CD14-positive monocyte (primary cell): Measurements from ENCODE around the gene SLC16A12. TPM values are rescaled to one million over a fixed set of nuclear protein-coding genes. Genes with fewer than 3 reads are reported as not detected.
"Not testable (repeated sequence)": the region's sequence is repeated elsewhere in the genome, so short reads cannot be mapped to it uniquely, and the experiment has no call there.

ENCODE experiments used
- DNase-seq, 3 donors: peaks; one replicate each; pipeline ENCODE4 v3.0.0-alpha.2; 2011 to 2022
- H2AFZ ChIP-seq: 2 replicates; pipeline ENCODE4 v1.6.0; 2012; ENCODE audit warnings: mild to moderate bottlenecking, low read depth, low read length, inconsistent platforms; ENCODE audit not compliant: insufficient read depth, poor library complexity, severe bottlenecking
- H3K27ac ChIP-seq, 2 donors: 1 replicate in 1 of 2; 2 replicates in 1 of 2; pipeline ENCODE4 v1.5.1; 2012 to 2013; ENCODE audit warnings: low read length in 2 of 2, control low read depth in 1 of 2, inconsistent platforms in 1 of 2, low read depth in 1 of 2, mild to moderate bottlenecking in 1 of 2
- H3K27me3 ChIP-seq, 2 donors: one replicate each; pipeline versions ENCODE4 v1.6.0 to v1.6.1; 2011 to 2013; ENCODE audit warnings: low read length in 2 of 2; ENCODE audit not compliant: control insufficient read depth in 2 of 2, insufficient read depth in 2 of 2
- H3K36me3 ChIP-seq, 2 donors: replicated peaks in 1 of 2; 1 replicate in 1 of 2; 2 replicates in 1 of 2; pipeline versions ENCODE4 v1.5.1 to v1.6.1; 2012 to 2013; ENCODE audit warnings: low read length in 2 of 2, control low read depth in 1 of 2, inconsistent platforms in 1 of 2, mild to moderate bottlenecking in 1 of 2; ENCODE audit not compliant: insufficient read depth in 2 of 2, control insufficient read depth in 1 of 2
- H3K4me1 ChIP-seq, 2 donors: 1 replicate in 1 of 2; 2 replicates in 1 of 2; pipeline versions ENCODE4 v1.5.1 to v1.6.1; 2012 to 2013; ENCODE audit warnings: low read length in 2 of 2, control low read depth in 1 of 2, inconsistent platforms in 1 of 2, mild to moderate bottlenecking in 1 of 2, moderate library complexity in 1 of 2; ENCODE audit not compliant: insufficient read depth in 2 of 2, control insufficient read depth in 1 of 2
- H3K4me2 ChIP-seq: replicated peaks from 2 replicates; pipeline ENCODE3; 2012; ENCODE audit warnings: low read length, moderate library complexity, mild to moderate bottlenecking; ENCODE audit not compliant: poor library complexity, severe bottlenecking; ENCODE audit errors: extremely low read depth
- H3K4me3 ChIP-seq, 3 experiments: fragments of 200-600 bp in 1 of 3; sonication (generic) in 1 of 3; replicated peaks in 1 of 3; 1 replicate in 2 of 3; 2 replicates in 1 of 3; pipeline ENCODE4 v1.5.1; 2011 to 2013; ENCODE audit warnings: low read length in 3 of 3, mild to moderate bottlenecking in 3 of 3, control low read depth in 2 of 3, low read depth in 2 of 3, inconsistent platforms in 1 of 3, moderate library complexity in 1 of 3
- H3K79me2 ChIP-seq: 2 replicates; pipeline ENCODE4 v1.6.0; 2012; ENCODE audit warnings: mild to moderate bottlenecking, control low read depth, inconsistent platforms, low read length, moderate library complexity; ENCODE audit not compliant: insufficient read depth
- H3K9ac ChIP-seq: 2 replicates; pipeline ENCODE4 v1.6.0; 2017; ENCODE audit warnings: low read length, mild to moderate bottlenecking; ENCODE audit not compliant: insufficient read depth, poor library complexity, severe bottlenecking
- H3K9me3 ChIP-seq, 2 donors: replicated peaks in 1 of 2; 1 replicate in 1 of 2; 2 replicates in 1 of 2; pipeline versions ENCODE4 v1.5.1 to v1.6.1; 2012 to 2013; ENCODE audit warnings: low read length in 2 of 2, control low read depth in 1 of 2; ENCODE audit not compliant: control insufficient read depth in 1 of 2, insufficient read depth in 1 of 2
- H4K20me1 ChIP-seq: 2 replicates; pipeline ENCODE4 v1.6.0; 2012; ENCODE audit warnings: mild to moderate bottlenecking, low read length, control low read depth, moderate library complexity; ENCODE audit not compliant: insufficient read depth
- H3K27ac Mint-ChIP-seq, 7 donors: one replicate each; pipeline ENCODE4 v1.8.0; 2020; ENCODE audit warnings: mild to moderate bottlenecking in 7 of 7, mixed read lengths in 7 of 7, moderate library complexity in 6 of 7, inconsistent platforms in 2 of 7
- H3K27me3 Mint-ChIP-seq, 3 donors: one replicate each; pipeline ENCODE4 v1.8.0; 2021 to 2022; ENCODE audit warnings: low read depth in 3 of 3, mild to moderate bottlenecking in 3 of 3, mixed read lengths in 3 of 3, moderate library complexity in 3 of 3, inconsistent platforms in 1 of 3
- H3K36me3 Mint-ChIP-seq, 2 donors: one replicate each; pipeline ENCODE4 v1.8.0; 2020; ENCODE audit warnings: mixed read lengths in 2 of 2, inconsistent platforms in 1 of 2, mild to moderate bottlenecking in 1 of 2
- H3K4me1 Mint-ChIP-seq: one replicate; pipeline ENCODE4 v1.8.0; 2020; ENCODE audit warnings: mild to moderate bottlenecking, mixed read lengths
- H3K4me3 Mint-ChIP-seq, 2 donors: one replicate each; pipeline ENCODE4 v1.8.0; 2020; ENCODE audit warnings: mild to moderate bottlenecking in 2 of 2, mixed read lengths in 2 of 2, moderate library complexity in 1 of 2
- H3K9me3 Mint-ChIP-seq, 7 donors: one replicate each; pipeline ENCODE4 v1.8.0; 2020 to 2022; ENCODE audit warnings: mixed read lengths in 7 of 7, mild to moderate bottlenecking in 6 of 7, moderate library complexity in 6 of 7, inconsistent platforms in 2 of 7
- CTCF ChIP-seq: fragments of 200-600 bp; IDR thresholded peaks from one replicate; pipeline ENCODE4 v1.8.0; 2022; ENCODE audit warnings: antibody characterized with exemption, mild to moderate bottlenecking
- WGBS: methylation state at CpG from one replicate; pipeline ENCODE4 v1.1.5; 2013; ENCODE audit warnings: missing lambda C conversion rate; ENCODE audit not compliant: insufficient coverage; 5-methylcytosine and 5-hydroxymethylcytosine counted together
- intact Hi-C, 2 donors: fragments of 100-400 bp; cut with micrococcal nuclease; formaldehyde crosslinking; loops; one replicate each; pipeline versions ENCODE4 v1.15.0 to v1.15.1; 2023
- polyA plus RNA-seq, 3 donors: library from polyadenylated mRNA; depleted of rRNA in 1 of 3; unstranded in 2 of 3; stranded (reverse) in 1 of 3; fragments of 300-500 nt in 2 of 3; fragments of >200 nt in 1 of 3; fragmentation: Illumina TruSeq in 2 of 3; gene quantifications; 1 replicate in 2 of 3; 2 replicates in 1 of 3; pipeline ENCODE4 v1.2.3, GENCODE V29; 2012 to 2021

The SLC16A12 gene
- polyA plus RNA-seq, 3 donors: 0.04 TPM; not detected in 2

DNA sequence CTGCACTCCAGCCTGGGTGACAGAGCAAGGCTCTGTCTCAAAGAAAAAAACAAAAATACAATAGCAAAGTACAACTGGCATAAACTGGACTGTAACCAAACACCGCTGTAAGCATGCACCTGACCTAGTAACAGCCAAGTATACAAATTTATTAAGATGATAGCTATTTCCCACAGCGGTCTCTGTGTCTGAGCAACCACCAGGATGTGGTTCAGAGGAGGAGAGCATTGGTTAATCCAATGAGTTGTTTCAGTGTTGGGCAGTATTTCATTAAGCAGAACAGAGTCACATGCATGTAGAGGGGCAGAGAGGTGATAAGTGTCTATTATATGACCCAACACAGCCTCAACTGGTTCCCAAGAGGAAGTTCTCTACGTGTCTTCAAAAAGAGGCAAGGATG is 4.0 kb downstream of the SLC16A12 start:
- no peaks in the 10 kb centered on the region for H3K9me3 ChIP-seq
- intact Hi-C loops: no loop called here
- Mint-ChIP-seq H3K4me3 (peak overlapping the region in 1 of 2 donors; percentile 40), H3K27ac (no peak overlapping the region), H3K9me3 (peaks cover 0 to 12% (median 5%) of the 10 kb centered on the region in 7 donors), H3K4me1 (peaks cover 2% of the 10 kb centered on the region), H3K36me3 (peaks cover 0 to 2% of the 10 kb centered on the region in 2 donors), H3K27me3 (peaks cover 49 to 63% (median 51%) of the 10 kb centered on the region in 3 donors)
- H4K20me1 ChIP-seq: no peaks in the 10 kb centered on the region
- no peaks in the 10 kb centered on the region for H3K4me1 ChIP-seq
- H3K27ac ChIP-seq: no peak overlapping the region
- TF ChIP-seq CTCF: no peak
- 40% methylated on average over 1 of the region's 3 CpGs for WGBS
- no peak overlapping the region for H2AFZ ChIP-seq
- H3K9ac ChIP-seq: no peak overlapping the region
- H3K27me3 ChIP-seq: peaks cover 44 to 55% of the 10 kb centered on the region in 2 donors
- H3K4me3 ChIP-seq: no peak overlapping the region
- H3K79me2 ChIP-seq: no peaks in the 10 kb centered on the region
- DNase-seq: no peak
- no peak overlapping the region for H3K4me2 ChIP-seq
- no peaks in the 10 kb centered on the region for H3K36me3 ChIP-seq

- H3K27me3 ChIP-seq: peaks cover 30 to 40% of the 10 kb centered on the region in 2 donors
- H3K9me3 Mint-ChIP-seq, H3K4me1 Mint-ChIP-seq, H3K4me3 ChIP-seq, H3K4me1 ChIP-seq, H3K27ac ChIP-seq, H3K9me3 ChIP-seq, H3K4me2 ChIP-seq, H3K79me2 ChIP-seq, intact Hi-C loops, H3K36me3 Mint-ChIP-seq, H3K9ac ChIP-seq, H2AFZ ChIP-seq, H4K20me1 ChIP-seq, H3K36me3 ChIP-seq, DNase-seq: not testable (repeated sequence)
- Mint-ChIP-seq H3K4me3 (peak overlapping the region in 1 of 2 donors; percentile 46), H3K27ac (peak overlapping the region in 1 of 7 donors; percentile 41), H3K27me3 (peaks cover 39 to 48% (median 45%) of the 10 kb centered on the region in 3 donors)
- WGBS: no CpG with 5 or more reads among the region's 6 CpGs
Measured at GRCh38 chr10:89529711-89530110, 5.7 kb downstream of the SLC16A12 start.
